ENCODE data around the gene DSCAM. TPM values are rescaled to one million over a fixed set of nuclear protein-coding genes. Genes with fewer than 3 reads are reported as not detected.

DSCAM gene
- total RNA-seq, 1 donor from 2014 or later = 0.21 TPM

- H3K4me3 Mint-ChIP-seq (ENCODE audit: unreplicated experiment) = no peak overlapping the region
- no peaks in the 10 kb centered on the region for H3K4me1 Mint-ChIP-seq (ENCODE audit: unreplicated experiment)
- H3K27ac Mint-ChIP-seq (ENCODE audit: unreplicated experiment) = no peak overlapping the region
- H3K9me3 Mint-ChIP-seq (ENCODE audit: unreplicated experiment) = peaks cover 11% of the 10 kb centered on the region
- no peak for DNase-seq (ENCODE audit: low spot score)
- H3K36me3 Mint-ChIP-seq (ENCODE audit: low read depth, unreplicated experiment) = peaks cover 5% of the 10 kb centered on the region
- H3K27me3 Mint-ChIP-seq (ENCODE audit: unreplicated experiment) = peaks cover 1% of the 10 kb centered on the region
- TF ChIP-seq CTCF (IDR thresholded peaks at IDR 0.05; ENCODE audit: unreplicated experiment) = no peak
Measured at GRCh38 chr21:40074198-40074597, 772.8 kb downstream of the DSCAM start.

DNA sequence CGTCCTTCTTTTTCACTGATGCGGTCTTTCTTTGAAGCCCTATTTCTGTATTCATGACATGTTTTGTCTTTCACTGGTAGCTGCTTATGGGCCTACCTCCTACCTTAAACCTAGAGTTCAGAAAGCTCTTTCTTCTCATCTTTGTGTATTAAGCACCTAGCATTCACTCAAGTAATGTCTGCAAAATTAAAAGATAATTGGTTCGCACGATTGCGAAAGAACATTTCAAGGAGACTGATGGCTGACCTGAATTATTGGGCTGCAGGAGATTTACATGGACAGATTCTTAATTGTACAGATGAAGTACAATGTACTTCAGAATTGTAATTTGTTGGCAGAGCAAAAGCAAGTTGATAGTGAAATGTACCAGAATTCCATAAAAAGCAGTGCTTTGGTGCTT is 773.3 kb downstream of the DSCAM start:
- Mint-ChIP-seq H3K36me3 (ENCODE audit: low read depth, unreplicated experiment) (peaks cover 6% of the 10 kb centered on the region), H3K9me3 (ENCODE audit: unreplicated experiment) (peaks cover 13% of the 10 kb centered on the region), H3K4me3 (ENCODE audit: unreplicated experiment) (no peak overlapping the region), H3K27me3 (ENCODE audit: unreplicated experiment) (peaks cover 1% of the 10 kb centered on the region), H3K27ac (ENCODE audit: unreplicated experiment) (no peak overlapping the region), H3K4me1 (ENCODE audit: unreplicated experiment) (no peaks in the 10 kb centered on the region)
- no peak for TF ChIP-seq CTCF (IDR thresholded peaks at IDR 0.05; ENCODE audit: unreplicated experiment)
- DNase-seq (ENCODE audit: low spot score) = no peak

DNA sequence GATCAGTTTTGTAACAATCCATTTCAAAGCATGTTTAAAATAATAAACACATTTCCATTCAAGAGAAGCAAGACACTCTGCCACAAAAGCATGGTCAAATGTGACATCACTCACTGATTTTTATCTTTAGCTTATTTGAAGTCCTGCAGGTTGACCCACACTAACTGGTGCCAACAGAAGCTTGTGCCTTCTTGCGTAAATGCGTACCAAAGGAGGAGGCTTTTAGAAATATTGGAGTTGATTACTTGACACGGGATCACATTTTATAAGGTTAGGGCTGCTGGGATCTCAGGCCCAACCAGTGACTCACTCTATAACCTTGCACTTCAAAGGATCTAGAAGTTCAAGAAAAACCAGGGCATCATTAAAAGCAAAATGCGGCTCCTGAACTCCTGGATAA is 776.1 kb downstream of the DSCAM start:
- DNase-seq (ENCODE audit: low spot score) = no peak
- no peak for TF ChIP-seq CTCF (IDR thresholded peaks at IDR 0.05; ENCODE audit: unreplicated experiment)
- no peak overlapping the region for H3K27ac Mint-ChIP-seq (ENCODE audit: unreplicated experiment)
- peaks cover 6% of the 10 kb centered on the region for H3K36me3 Mint-ChIP-seq (ENCODE audit: low read depth, unreplicated experiment)
- no peak overlapping the region for H3K4me3 Mint-ChIP-seq (ENCODE audit: unreplicated experiment)
- H3K4me1 Mint-ChIP-seq (ENCODE audit: unreplicated experiment) = no peaks in the 10 kb centered on the region
- peaks cover 1% of the 10 kb centered on the region for H3K27me3 Mint-ChIP-seq (ENCODE audit: unreplicated experiment)
- H3K9me3 Mint-ChIP-seq (ENCODE audit: unreplicated experiment) = peaks cover 30% of the 10 kb centered on the region

- Mint-ChIP-seq H3K9me3 (ENCODE audit: unreplicated experiment) (peaks cover 39% of the 10 kb centered on the region), H3K4me1 (ENCODE audit: unreplicated experiment) (no peaks in the 10 kb centered on the region), H3K27me3 (ENCODE audit: unreplicated experiment) (no peaks in the 10 kb centered on the region), H3K36me3 (ENCODE audit: low read depth, unreplicated experiment) (peaks cover 11% of the 10 kb centered on the region), H3K27ac (ENCODE audit: unreplicated experiment) (no peak overlapping the region), H3K4me3 (ENCODE audit: unreplicated experiment) (no peak overlapping the region)
- no peak for DNase-seq (ENCODE audit: low spot score)
- TF ChIP-seq CTCF (IDR thresholded peaks at IDR 0.05; ENCODE audit: unreplicated experiment) = no peak
Measured at GRCh38 chr21:40067751-40068150, 779.2 kb downstream of the DSCAM start.

DNA sequence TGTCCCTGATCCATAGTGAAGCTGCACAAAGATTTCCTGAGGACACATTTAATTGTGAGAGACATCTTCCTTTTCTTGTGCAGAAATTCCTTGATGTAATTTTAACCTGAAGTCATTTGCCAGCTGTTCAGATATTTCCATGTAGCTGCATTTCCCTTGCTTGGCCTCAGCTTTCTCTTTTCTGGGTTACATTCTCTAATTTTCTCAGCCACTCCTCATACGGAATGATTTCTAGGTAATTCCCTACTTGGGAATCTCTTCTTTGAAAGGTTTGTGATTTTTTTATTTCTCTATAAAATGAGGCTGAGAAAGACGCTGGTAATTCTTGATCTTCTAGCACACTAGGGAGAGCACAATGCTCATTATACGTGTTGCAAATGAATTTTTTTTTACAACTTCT is 780.7 kb downstream of the DSCAM start:
- TF ChIP-seq CTCF (IDR thresholded peaks at IDR 0.05; ENCODE audit: unreplicated experiment) = no peak
- H3K27me3 Mint-ChIP-seq (ENCODE audit: unreplicated experiment) = peaks cover 2% of the 10 kb centered on the region
- no peak for DNase-seq (ENCODE audit: low spot score)
- H3K4me1 Mint-ChIP-seq (ENCODE audit: unreplicated experiment) = no peaks in the 10 kb centered on the region
- peaks cover 15% of the 10 kb centered on the region for H3K36me3 Mint-ChIP-seq (ENCODE audit: low read depth, unreplicated experiment)
- no peak overlapping the region for H3K27ac Mint-ChIP-seq (ENCODE audit: unreplicated experiment)
- no peak overlapping the region for H3K4me3 Mint-ChIP-seq (ENCODE audit: unreplicated experiment)
- peaks cover 49% of the 10 kb centered on the region for H3K9me3 Mint-ChIP-seq (ENCODE audit: unreplicated experiment)

Measured in endothelial cell (in vitro differentiated cells).